Endothelial cell of umbilical vein (primary cell): ENCODE results near the gene SLC23A2.
"Not testable (repeated sequence)": the region's sequence is repeated elsewhere in the genome, so short reads cannot be mapped to it uniquely, and the experiment has no call there.

Source experiments
- EZH2 ChIP-seq: IDR thresholded peaks from 2 replicates; pipeline ENCODE4 v1.6.1; 2012; ENCODE audit warnings: borderline replicate concordance, low read depth, mild to moderate bottlenecking, moderate library complexity, low read length, inconsistent platforms; ENCODE audit not compliant: severe bottlenecking
- POLR2A ChIP-seq: IDR thresholded peaks from 2 replicates; pipeline ENCODE4 v1.6.1; 2012; ENCODE audit warnings: low read depth, mild to moderate bottlenecking, control low read depth, low read length
- POLR2AphosphoS5 ChIP-seq: IDR thresholded peaks from 2 replicates; pipeline ENCODE4 v1.6.1; 2012; ENCODE audit warnings: low read depth, mild to moderate bottlenecking, control low read depth, low read length, moderate library complexity; ENCODE audit not compliant: insufficient read depth
- TF ChIP-seq, protein P1 (sequence below), 2 donors: IDR thresholded peaks; 1 replicate in 1 of 2; 2 replicates in 1 of 2; pipeline ENCODE4 v1.5.1; 2011; ENCODE audit warnings: low read length in 2 of 2, mild to moderate bottlenecking in 2 of 2, moderate library complexity in 2 of 2, control low read depth in 1 of 2, inconsistent platforms in 1 of 2, low read depth in 1 of 2; ENCODE audit not compliant: insufficient read depth in 1 of 2; ENCODE audit errors: extremely low read depth in 1 of 2

DNA sequence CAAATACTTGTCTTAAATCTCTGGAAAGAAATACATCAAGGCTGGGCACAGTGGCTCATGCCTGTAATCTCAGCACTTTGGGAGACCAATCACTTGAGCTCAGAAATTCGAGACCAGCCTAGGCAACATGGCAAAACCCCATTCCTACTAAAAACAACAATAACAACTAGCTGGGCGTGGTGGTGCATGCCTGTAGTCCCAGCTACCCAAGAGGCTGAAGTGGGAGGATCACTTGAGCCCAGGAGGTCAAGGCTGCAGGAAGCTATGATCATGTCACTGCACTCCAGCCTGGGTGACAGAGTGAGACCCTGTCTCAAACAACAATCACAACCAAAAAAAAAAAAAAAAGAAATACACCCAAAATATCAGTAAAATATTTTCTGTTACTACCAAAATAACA lies 80.0 kb downstream of the SLC23A2 start:
- TF ChIP-seq, protein P1, sequence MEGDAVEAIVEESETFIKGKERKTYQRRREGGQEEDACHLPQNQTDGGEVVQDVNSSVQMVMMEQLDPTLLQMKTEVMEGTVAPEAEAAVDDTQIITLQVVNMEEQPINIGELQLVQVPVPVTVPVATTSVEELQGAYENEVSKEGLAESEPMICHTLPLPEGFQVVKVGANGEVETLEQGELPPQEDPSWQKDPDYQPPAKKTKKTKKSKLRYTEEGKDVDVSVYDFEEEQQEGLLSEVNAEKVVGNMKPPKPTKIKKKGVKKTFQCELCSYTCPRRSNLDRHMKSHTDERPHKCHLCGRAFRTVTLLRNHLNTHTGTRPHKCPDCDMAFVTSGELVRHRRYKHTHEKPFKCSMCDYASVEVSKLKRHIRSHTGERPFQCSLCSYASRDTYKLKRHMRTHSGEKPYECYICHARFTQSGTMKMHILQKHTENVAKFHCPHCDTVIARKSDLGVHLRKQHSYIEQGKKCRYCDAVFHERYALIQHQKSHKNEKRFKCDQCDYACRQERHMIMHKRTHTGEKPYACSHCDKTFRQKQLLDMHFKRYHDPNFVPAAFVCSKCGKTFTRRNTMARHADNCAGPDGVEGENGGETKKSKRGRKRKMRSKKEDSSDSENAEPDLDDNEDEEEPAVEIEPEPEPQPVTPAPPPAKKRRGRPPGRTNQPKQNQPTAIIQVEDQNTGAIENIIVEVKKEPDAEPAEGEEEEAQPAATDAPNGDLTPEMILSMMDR (IDR thresholded peaks at IDR 0.05; ENCODE audit: extremely low read depth in 1 of 2, insufficient read depth in 1 of 2, low read depth in 1 of 2, low read length in 2 of 2) = not testable (repeated sequence)
- TF ChIP-seq POLR2A, POLR2AphosphoS5, EZH2: not testable (repeated sequence)
